Muscle layer of colon (tissue), 2 donors: Measurements from ENCODE around the gene STAP1.

Experiments used
- H3K27ac ChIP-seq: one replicate; pipeline ENCODE4 v1.7.0; 2013; ENCODE audit warnings: low read depth, mild to moderate bottlenecking, low read length, moderate library complexity
- H3K27me3 ChIP-seq, 2 donors: one replicate each; pipeline ENCODE4 v1.7.0; 2013; ENCODE audit warnings: low read length in 2 of 2, mild to moderate bottlenecking in 2 of 2; ENCODE audit not compliant: insufficient read depth in 2 of 2, control insufficient read depth in 1 of 2
- H3K36me3 ChIP-seq: one replicate; pipeline ENCODE4 v1.7.0; 2013; ENCODE audit warnings: mild to moderate bottlenecking, low read length; ENCODE audit not compliant: insufficient read depth
- H3K4me1 ChIP-seq: one replicate; pipeline ENCODE4 v1.7.0; 2013; ENCODE audit warnings: mild to moderate bottlenecking, low read length; ENCODE audit not compliant: insufficient read depth
- H3K4me3 ChIP-seq, 2 donors: one replicate each; pipeline ENCODE4 v1.7.0; 2013; ENCODE audit warnings: low read length in 2 of 2, low read depth in 1 of 2, mild to moderate bottlenecking in 1 of 2, moderate library complexity in 1 of 2
- H3K9ac ChIP-seq: one replicate; pipeline ENCODE4 v1.7.0; 2013; ENCODE audit warnings: low read length
- H3K9me3 ChIP-seq: one replicate; pipeline ENCODE4 v1.7.0; 2013; ENCODE audit warnings: mild to moderate bottlenecking, low read length
- donor health status: abdominal sarcoma.
- donor health status: Adenocarcinoma of cecum.

The STAP1 gene

GRCh38 chr4:67565284-67565683 lies 6.8 kb downstream of the STAP1 start:
- Histone ChIP-seq H3K36me3 (no peaks in the 10 kb centered on the region), H3K9me3 (no peaks in the 10 kb centered on the region), H3K4me1 (no peaks in the 10 kb centered on the region), H3K4me3 (no peak overlapping the region), H3K27ac (no peak overlapping the region), H3K27me3 (no peaks in the 10 kb centered on the region), H3K9ac (no peak overlapping the region)

DNA sequence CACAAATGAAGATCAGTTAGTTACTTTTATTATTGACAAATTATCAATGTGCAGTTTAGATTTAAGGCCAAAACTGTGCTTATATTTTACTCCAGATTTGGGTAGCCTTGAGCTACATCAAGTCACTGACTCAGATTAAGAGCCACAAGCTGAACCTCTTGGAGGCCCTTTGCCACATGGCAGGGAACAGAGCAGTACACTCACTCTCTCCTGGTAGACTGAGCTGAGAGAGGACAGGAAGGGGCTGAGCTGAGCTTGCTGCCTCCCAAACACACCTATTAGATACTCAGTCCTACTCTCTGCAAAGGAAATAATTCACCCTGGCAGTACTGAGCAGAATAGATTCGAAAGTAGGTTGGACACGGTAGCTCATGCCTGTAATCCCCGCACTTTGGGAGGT lies 7.8 kb downstream of the STAP1 start:
- Histone ChIP-seq H3K9me3 (no peaks in the 10 kb centered on the region), H3K4me1 (no peaks in the 10 kb centered on the region), H3K36me3 (no peaks in the 10 kb centered on the region), H3K27ac (no peak overlapping the region), H3K4me3 (no peak overlapping the region), H3K9ac (no peak overlapping the region), H3K27me3 (no peaks in the 10 kb centered on the region)

DNA sequence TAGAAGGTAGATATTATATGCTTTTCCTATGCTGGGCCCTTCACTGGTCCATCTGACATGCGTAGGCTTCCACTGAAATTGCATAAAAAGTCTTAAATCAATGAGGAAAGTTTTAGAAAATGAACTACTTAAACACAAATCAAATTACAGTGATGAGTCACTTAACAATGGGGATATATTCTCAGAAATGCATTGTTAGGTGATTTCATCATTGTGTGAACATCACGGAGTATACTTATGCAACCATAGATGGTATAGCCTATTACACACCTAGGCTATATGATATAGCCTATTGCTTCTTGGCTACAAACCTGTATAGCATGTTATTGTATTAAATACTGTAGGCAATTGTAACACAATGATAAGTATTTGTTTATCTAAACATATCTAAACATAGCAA lies 10.3 kb downstream of the STAP1 start:
- Histone ChIP-seq H3K4me3 (no peak overlapping the region), H3K36me3 (no peaks in the 10 kb centered on the region), H3K9me3 (no peaks in the 10 kb centered on the region), H3K4me1 (no peaks in the 10 kb centered on the region), H3K27ac (no peak overlapping the region), H3K9ac (no peak overlapping the region), H3K27me3 (no peaks in the 10 kb centered on the region)

DNA sequence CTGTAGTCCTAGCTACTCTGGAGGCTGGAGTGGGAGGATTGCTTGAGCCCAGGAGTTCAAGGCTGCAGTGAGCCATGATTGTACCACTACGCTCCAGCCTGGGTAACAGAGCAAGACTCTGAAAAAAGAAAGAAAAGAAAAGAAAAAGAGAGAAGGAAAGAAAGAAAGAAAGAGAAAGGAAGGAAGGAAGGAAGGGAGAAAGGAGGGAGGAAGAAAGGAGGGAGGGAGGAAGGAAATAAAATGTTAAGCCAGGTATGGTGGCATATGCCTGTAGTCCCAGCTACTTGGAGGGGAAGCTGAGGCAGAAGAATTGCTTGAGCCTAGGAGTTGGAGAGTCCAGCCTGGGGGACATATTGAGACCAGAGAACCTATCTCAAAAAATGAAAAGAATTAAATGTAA lies 12.0 kb downstream of the STAP1 start:
- Histone ChIP-seq H3K9me3 (no peaks in the 10 kb centered on the region), H3K27me3 (no peaks in the 10 kb centered on the region), H3K4me1 (no peaks in the 10 kb centered on the region), H3K4me3 (no peak overlapping the region), H3K36me3 (no peaks in the 10 kb centered on the region), H3K9ac (no peak overlapping the region), H3K27ac (no peak overlapping the region)

DNA sequence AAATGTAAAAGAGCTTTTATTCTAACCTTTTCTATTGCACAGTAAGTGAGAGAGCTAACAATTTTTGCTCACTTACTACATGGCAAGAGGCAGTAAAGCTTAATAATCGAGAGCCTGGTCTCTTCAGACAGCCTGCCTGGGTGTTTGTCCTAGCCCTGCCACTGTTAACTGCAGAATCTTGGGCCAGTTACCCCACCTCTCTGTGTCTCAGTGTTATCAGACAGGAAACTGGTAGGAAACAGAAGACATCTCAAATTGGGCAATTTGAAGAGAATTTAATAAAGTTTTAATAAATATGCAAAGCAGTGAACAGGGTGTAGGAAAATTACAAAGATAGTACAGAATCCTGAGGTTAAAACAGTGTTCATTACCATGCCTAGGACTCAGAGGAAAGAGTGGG lies 13.4 kb downstream of the STAP1 start:
- Histone ChIP-seq H3K4me1 (no peaks in the 10 kb centered on the region), H3K36me3 (no peaks in the 10 kb centered on the region), H3K27ac (no peak overlapping the region), H3K9me3 (no peaks in the 10 kb centered on the region), H3K4me3 (no peak overlapping the region), H3K9ac (no peak overlapping the region), H3K27me3 (no peaks in the 10 kb centered on the region)

DNA sequence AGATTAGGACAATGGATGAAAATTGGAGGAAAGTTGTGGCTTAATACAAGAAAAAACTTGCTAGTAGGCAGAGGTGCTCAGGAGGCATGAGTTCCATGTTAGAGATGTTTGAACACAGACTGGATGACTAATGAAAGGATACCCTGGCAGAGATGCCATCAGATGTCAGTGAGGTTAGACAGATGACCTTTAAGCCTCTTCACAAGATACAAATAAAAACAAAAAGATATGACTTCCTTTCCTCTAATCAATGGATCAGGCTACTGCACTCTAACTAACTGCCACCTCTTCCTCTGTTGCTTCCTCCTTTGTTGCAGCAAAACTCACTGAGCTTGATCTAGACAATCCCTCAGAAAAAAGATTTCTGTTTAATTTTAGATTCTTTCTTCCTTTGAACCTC lies 14.7 kb downstream of the STAP1 start:
- Histone ChIP-seq H3K27ac (no peak overlapping the region), H3K9ac (no peak overlapping the region), H3K4me3 (no peak overlapping the region)

DNA sequence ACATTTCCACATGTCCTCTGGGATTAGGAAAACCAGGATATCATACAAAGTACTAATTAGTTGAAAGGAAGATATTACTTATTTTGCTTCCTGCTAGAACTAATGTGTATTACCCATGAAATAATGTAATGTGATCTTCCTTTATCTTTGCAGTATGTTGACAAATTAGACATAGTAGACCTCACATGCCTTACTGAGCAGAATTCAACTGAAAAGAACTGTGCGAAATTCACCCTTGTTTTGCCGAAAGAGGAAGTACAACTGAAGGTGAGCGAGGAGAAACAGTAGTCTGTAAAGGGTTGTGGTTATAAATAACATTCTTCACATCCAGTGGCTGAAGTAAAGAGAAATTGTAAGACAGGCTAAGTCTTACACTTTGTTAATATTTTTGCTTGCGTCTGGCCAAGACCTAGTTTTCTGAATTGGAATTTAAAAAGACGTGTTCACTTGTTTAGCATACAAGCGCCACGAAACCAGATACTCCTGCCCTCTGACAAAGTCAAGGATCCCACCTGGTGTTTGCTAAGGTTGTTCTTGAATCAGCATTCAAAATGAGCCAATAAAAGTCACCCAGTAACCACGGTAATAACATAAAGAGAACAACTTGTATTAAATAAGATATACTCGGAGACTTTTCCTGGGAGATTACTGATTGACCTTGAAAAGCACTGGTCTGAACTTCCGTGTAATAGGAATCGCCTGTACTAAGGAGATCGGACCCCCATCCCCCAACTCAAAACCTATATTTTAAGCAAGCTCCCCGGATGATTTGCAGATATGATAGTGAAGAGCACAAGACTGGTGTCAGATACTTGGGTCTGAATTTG lies 16.9 kb downstream of the STAP1 start:
- Histone ChIP-seq H3K9ac (no peak overlapping the region), H3K9me3 (no peaks in the 10 kb centered on the region), H3K36me3 (no peaks in the 10 kb centered on the region), H3K4me3 (no peak overlapping the region), H3K27me3 (no peaks in the 10 kb centered on the region), H3K27ac (no peak overlapping the region), H3K4me1 (no peaks in the 10 kb centered on the region)

More for the DNA sequence above, 14.7 kb downstream of the STAP1 start:
- no peaks in the 10 kb centered on the region for H3K4me1 ChIP-seq
- no peaks in the 10 kb centered on the region for H3K9me3 ChIP-seq
- H3K36me3 ChIP-seq = no peaks in the 10 kb centered on the region
- no peaks in the 10 kb centered on the region for H3K27me3 ChIP-seq

DNA sequence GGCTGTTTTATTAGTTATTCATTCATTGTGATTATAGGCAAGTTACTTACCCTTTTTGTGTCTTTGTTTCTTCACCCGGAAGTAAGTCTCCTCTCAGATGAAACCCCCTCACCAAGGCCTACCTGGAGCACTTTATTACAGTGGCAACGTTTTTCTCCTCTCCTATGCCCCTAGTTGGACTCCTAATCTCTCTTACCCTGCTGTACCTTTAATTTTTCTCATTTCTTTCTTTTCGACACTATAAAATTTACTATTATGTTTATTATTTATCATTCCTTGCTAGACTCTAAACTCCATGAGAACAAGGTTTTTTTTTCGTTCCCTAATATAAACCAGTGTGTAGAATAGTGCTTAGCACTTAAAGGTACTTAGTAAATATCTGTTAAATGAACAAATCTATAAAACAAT lies 17.5 kb downstream of the STAP1 start:
- Histone ChIP-seq H3K4me3 (no peak overlapping the region), H3K9ac (no peak overlapping the region), H3K36me3 (no peaks in the 10 kb centered on the region), H3K27ac (no peak overlapping the region), H3K9me3 (no peaks in the 10 kb centered on the region), H3K27me3 (no peaks in the 10 kb centered on the region), H3K4me1 (no peaks in the 10 kb centered on the region)

- H3K9ac ChIP-seq = no peak overlapping the region
- no peaks in the 10 kb centered on the region for H3K36me3 ChIP-seq
- no peaks in the 10 kb centered on the region for H3K9me3 ChIP-seq
- H3K27ac ChIP-seq = no peak overlapping the region
- no peaks in the 10 kb centered on the region for H3K4me1 ChIP-seq
- H3K27me3 ChIP-seq = no peaks in the 10 kb centered on the region
- no peak overlapping the region for H3K4me3 ChIP-seq
Observed at GRCh38 chr4:67576538-67576937, 18.0 kb downstream of the STAP1 start.

GRCh38 chr4:67580577-67580976 lies 22.1 kb downstream of the STAP1 start:
- H3K27me3 ChIP-seq = no peaks in the 10 kb centered on the region
- H3K4me1 ChIP-seq = no peaks in the 10 kb centered on the region
- H3K9me3 ChIP-seq = no peaks in the 10 kb centered on the region
- no peaks in the 10 kb centered on the region for H3K36me3 ChIP-seq
- H3K27ac ChIP-seq = no peak overlapping the region
- H3K9ac ChIP-seq = no peak overlapping the region
- no peak overlapping the region for H3K4me3 ChIP-seq

GRCh38 chr4:67581208-67581857 lies 22.8 kb downstream of the STAP1 start:
- no peaks in the 10 kb centered on the region for H3K27me3 ChIP-seq
- no peak overlapping the region for H3K9ac ChIP-seq
- no peaks in the 10 kb centered on the region for H3K36me3 ChIP-seq
- no peaks in the 10 kb centered on the region for H3K9me3 ChIP-seq
- H3K4me3 ChIP-seq = no peak overlapping the region
- no peak overlapping the region for H3K27ac ChIP-seq
- no peaks in the 10 kb centered on the region for H3K4me1 ChIP-seq

GRCh38 chr4:67581913-67582312 lies 23.4 kb downstream of the STAP1 start:
- Histone ChIP-seq H3K27me3 (no peaks in the 10 kb centered on the region), H3K4me3 (no peak overlapping the region), H3K27ac (no peak overlapping the region), H3K9me3 (no peaks in the 10 kb centered on the region), H3K4me1 (no peaks in the 10 kb centered on the region), H3K36me3 (no peaks in the 10 kb centered on the region), H3K9ac (no peak overlapping the region)
